GM18873 (cell line): Measurements from ENCODE around the gene TMEM147.
"Not testable (repeated sequence)": the region's sequence is repeated elsewhere in the genome, so short reads cannot be mapped to it uniquely, and the experiment has no call there.

Experiments
- ATAC-seq: cut with Tn5 transposase; IDR thresholded peaks from one replicate; pipeline ENCODE4 v1.9.1; 2021; ENCODE audit warnings: mild to moderate bottlenecking, moderate library complexity, moderate number of reproducible peaks; ENCODE audit not compliant: unreplicated experiment, low FRiP score

Gene TMEM147

DNA sequence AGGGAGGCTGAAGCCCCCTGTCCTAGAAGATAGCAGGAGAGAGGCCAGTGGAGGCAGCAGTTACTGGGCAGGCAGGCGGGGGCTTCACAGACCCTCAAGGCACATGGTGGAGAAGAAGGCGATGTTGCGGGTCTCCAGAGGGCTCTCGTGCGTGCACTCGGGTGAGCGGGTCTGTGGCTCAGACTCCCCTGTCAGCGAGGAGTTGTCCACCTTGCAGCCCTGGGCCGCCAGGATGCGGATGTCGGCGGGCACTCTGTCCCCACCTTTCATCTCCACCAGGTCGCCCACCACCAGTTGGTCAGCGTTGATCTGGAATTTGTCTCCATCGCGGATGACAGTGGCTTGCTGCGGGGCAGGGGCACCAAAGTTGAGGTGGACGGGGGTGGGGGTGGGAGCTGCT is 14.8 kb downstream of the TMEM147 start:
- ATAC-seq = no peak

DNA sequence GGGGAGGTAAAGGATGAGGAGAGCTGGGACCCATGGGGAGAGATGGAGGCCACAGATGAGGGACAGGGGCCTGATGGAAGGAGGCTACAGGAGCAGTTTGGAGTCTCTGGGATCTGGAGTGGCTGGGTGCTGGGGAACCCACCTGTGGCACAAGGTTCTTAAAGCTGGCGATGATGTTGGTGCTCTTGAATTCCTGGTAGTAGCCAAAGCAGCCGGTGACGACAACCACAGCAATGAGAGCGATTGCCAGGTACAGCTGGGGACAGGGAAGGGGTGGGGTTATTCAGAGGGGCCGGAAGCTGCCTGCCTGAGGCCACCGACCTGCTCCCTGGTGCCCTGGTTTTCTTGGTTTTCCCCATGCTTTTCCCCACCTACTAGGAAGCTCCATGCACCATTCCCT is 15.3 kb downstream of the TMEM147 start:
- ATAC-seq = no peak

DNA sequence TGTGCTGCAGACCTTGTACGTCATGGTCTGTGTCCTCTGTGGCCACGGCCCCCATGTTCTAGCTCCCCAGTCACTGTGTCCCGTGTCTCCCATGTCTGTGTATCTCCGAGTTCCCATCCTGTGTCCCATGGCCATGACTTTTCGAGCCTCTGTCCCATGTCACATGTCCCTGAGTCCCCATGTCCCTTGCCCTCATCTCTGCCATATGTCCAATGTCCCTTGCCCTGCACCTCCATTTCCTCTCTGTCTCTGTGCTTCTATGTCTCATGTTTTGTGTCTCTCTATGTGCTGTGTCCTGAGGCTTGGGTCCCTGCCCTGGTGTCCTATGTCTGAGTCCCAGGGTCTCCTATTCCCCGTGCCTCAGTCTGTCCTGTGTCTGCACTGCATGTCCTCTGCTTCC is 16.0 kb downstream of the TMEM147 start:
- no peak for ATAC-seq

DNA sequence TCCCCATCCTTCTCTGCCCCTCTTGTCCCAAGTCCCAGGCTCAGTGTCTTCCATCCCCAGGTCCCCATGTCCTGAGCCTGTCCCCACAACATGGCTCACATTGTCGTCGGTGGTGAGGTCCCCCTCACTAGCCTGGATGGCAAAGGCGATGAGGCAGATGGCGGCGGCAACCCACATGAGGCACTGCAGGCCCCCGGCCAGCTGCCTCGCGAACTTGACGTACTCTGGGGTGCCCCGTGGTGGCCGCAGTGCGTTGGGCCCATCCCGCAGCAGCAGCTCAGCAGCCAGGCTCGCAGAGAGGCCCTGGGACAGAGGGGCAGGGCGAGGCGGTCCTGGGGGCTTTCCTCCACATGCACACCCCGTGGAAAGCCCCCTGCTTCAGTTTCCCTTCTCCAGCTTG is 16.9 kb downstream of the TMEM147 start:
- no peak for ATAC-seq

DNA sequence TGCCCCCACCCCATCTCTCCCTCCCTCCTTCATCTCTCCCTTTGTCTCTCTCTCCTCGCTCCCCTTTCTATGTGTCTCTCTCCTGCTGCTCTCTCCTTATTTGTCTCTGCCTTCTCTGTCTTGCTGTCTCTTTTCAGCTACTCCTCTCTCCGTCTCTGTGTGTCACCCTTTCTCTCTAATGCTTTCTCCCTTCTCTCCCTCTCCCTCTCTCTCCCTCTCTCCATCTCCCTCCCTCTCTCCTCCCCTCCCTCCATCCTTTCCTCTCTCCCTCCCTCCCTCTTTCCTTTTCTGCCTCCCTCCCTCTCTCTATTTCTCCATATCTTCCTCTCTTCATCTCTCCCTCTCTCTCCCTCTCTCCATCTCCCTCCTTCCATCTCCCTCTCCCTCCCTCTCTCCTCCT is 17.4 kb downstream of the TMEM147 start:
- no peak for ATAC-seq

DNA sequence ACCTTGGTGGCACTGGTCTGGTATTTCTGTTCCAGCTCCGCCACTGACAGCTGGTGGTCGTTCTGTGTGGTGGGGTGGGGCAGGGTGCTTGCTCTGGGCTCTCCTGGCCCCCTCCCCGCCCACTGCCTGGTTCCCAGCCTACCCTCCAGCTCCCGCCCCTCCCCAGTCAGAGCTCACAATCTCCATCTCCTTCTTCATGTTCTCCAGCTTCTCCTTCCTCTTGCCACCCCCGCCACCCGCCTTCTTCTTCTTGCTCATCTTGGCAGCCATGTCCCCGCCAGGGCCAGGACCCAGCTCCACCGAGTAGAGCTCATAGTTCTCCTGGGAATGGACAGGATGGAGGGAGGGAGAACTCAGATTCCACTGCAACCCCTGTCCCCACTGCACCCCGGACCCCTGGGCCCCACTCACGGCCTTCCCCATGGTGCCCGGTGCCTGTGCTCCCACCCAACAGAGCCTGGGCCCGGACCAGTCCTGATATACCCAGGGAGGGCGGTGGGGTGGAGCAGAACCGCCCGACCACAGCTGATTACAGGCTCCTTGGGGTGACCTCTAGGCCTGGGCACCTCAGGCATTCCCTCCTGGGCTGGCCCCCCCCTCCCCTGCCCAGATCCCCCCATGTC is 17.9 kb downstream of the TMEM147 start, which contains the start of gene ATP4A:
ATP4A (minus strand) TSS at position 452 of the 623 bp plus-strand sequence; CDS start at position 423, 29 bp downstream.
- no peak for ATAC-seq

DNA sequence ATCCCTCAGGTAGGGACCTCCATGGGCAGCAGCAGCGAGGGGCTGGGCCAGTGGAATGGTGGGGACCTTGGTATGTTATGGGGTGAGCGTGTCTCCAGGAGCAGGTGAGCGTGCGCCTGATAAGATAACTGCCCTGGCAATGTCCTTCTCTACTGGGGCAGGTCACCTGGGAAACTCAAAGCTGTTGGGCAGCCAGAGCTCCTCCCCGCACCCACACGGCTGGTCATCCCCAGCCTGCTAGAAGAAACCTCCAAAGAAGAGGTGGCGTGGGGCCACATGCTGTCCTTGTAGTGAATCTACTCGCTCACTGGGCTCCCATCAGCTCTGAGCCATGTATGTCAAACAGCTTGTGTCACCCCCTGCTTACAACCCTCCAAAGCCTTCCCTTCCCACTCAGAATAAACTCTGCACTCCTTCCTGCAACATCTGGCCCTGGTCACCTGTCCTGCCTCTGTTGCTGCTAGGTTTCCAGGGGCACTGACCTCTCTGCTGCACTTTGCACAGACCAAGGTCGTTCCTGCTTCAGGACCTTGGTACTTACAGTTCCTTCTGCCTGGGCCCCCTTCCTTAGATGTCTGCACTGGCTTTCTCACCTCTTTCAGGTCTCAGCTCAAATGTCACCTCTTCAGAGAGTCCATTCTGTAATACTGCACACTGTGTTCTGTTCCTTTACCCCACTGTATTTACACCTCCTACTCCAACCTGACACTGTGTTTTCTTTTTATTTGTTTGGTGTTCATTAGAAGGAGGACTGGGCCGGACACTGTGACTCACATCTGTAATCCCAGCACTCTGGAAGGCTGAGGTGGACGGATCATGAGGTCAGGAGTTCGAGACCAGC is 19.8 kb downstream of the TMEM147 start:
- ATAC-seq = no peak

DNA sequence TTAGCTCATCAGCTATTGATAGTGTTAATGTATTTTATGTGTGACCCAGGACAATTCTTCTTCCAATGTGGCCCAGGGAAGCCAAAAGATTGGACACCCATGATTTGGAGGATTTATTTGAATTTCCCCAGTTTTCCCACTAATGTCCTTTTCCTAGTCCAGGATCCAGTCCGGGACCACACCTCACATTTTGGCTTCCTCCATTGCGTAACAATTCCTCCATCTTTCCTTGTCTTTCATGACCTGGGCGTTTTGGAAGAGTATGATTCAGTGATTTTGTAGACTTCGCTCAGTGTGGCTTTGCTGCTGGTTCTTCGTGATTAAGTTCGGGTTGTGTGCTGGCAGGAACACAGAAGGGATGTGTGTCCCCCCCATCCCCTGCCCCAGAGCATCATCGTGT is 21.3 kb downstream of the TMEM147 start:
- no peak for ATAC-seq

DNA sequence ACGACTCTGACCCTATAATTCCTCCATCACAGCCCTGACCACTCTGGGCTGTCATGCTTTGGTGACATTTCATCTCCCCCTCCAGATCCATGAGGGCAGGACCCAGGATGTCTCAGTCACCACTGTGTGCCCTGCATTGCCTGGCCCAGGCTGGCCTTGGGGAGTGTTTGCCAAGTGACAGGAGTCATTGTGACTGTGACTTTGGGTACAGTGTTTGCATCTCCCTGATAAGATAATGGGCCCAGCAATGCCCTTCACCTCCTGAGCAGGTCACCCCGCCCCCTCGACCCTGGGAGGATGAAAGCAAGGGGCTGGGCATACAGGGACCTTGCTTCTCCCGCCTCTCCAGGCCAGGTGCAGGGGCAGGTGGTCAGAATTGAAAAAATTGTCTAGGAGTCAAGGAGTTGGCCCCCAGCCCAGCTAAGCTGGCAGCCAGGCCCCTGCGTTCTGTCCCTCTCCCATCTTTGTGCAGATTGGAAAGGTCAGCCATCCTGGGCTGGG is 23.9 kb downstream of the TMEM147 start:
- ATAC-seq = no peak

DNA sequence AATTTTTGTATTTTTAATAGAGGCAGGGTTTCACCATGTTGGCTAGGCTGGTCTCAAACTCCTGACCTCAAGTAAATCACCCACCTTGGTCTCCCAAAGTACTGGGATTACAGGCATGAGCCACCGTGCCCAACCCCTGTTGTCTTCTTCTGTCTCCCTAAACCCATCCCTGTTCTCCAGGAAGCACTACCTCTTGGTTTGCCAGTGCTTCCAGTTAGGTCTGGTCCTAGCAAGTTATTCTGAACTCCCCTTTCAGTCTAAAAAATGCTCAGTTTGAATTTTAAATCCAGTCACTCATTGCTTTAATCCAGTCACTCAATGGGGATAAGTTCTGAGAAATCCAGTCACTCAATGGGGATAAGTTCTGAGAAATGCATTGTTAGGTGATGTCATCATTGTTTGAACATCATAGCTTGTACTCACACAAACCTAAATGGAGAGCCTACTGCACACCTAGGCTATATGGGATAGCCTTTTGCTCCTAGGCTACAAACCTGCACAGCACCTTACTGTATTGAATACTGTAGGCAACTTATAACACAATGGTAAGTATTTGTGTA is 26.1 kb downstream of the TMEM147 start:
- no peak for ATAC-seq

DNA sequence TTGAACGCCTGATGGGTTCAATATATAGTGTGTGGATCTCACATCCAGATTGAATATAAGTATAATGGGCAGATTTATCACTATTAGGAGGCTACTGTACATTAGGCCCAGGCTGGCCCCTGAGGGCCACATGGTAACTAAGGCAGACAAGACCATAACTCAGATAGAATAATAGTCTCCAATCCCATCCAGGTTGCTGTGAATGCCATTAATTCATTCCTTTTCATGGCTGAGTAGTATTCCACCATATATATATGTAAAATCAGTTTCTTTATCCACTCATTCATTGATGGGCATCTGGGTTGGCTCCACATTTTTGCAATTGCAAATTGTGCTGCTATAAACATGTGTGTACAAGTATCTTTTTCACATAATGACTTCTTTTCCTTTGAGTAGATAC is 32.5 kb downstream of the TMEM147 start:
- no peak for ATAC-seq

DNA sequence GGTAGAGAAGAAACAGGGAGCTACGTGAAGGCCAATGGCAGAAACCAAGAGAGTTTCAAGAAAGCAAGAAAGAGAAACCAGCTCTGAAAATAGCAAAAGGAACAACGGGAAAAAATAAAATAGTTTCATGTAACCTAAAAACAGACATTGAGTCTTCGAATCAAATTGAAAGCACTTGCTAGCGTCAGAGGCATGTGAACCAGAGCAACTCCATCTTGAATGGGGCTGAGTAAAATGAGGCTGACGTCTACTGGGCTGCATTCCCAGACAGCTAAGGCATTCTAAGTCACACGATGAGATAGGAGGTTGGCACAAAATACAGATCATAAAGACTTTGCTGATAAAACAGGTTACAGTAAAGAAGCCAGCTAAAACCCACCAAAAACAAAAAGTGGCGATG is 33.3 kb downstream of the TMEM147 start:
- no peak for ATAC-seq

DNA sequence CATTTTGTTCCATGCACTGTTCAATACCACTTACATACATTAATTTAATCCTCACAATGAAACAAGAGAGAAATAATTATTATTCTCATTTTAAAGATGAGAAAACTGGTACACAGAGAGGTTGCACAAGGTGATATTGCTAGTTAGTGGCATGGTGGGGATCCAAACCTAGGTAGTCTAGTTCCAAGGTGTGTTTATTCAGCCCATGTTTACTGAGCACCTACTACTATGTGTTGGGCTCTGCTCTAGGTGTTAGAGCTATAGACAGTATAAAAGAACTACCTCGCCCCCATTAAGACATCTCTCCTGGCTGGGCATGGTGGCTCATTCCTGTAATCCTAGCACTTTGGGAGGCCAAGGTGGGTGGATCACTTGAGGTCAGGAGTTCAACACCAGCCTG is 37.3 kb downstream of the TMEM147 start:
- no peak for ATAC-seq

DNA sequence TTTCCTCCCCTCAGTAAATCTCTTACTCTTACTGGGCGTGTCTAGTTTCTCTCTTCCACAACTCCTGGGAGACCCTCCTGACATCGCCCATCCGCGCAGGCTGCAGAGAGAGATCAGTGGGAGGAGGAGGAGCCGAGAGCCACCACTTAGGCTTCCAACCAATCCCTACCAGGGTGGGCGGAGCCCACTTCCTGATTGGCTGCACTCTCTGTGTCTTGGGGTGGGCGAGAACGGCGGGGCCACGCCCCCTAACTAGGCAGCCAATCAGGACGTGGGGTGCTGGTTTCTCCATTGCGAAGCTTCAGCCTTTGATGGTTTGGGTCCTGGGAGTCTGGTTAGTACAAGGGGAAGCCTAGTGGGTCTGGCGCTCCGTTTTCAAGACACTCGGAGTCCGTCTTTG is 40.4 kb downstream of the TMEM147 start, which contains the start of gene PMIS2:
PMIS2 (plus strand) TSS at position 326 of the 400 bp plus-strand sequence. CDS start 87 bp downstream, outside the sequence.
- ATAC-seq = no peak

DNA sequence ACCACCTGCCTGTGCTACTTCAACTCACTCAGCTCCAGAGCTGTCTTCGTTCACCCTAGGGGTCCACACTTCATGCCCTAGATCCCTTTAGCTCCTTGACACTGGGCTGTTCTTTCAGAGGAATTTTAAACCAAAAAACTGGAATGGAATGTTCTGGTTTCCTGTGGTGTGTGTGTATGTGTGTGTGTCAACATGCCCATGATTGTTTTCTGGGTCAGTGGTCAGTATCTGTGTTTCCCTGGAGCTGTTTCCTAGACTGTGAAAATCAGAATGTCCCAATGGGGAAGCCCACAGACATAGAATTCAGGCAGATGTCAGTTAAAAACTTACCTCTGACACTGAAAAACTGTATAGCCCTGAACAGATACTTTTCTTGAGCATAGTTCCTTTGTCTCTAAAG is 41.9 kb downstream of the TMEM147 start:
- no peak for ATAC-seq

DNA sequence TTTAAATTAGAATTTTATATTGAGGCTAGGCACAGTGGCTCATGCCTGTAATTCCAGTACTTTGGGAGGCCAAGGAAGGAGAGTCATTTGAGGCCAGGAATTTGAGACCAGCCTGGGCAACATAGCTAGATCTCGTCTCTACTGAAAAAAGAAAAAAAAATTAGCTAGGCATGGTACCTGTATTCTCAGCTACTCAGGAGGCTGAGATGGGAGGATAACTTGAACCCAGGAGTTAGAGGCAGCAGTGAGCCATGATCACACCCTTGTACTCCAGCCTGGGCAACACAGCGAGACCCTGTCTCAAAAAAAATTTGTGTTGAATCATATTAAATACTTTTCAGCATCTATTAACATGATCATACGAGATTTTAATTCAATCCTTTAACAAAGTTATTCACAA is 45.4 kb downstream of the TMEM147 start:
- ATAC-seq = no peak

DNA sequence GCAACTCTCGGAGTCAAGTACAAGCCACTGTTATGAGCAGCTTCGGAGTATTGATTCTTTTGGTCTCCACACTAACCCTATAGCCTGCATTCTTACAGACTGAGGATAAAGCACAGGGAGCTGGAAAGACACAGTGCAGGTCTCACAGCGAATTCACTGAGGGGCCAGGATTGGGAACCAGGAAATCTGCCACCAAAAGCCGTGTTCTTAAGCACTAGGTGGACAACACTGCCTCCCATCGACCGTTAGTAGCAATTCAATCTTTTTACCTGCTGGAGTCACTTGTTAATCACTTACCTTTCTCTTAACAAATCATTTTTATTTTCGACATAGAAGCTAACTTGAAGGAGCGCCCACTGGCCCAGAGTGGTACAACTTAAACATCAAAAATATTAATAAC is 46.8 kb downstream of the TMEM147 start:
- no peak for ATAC-seq

DNA sequence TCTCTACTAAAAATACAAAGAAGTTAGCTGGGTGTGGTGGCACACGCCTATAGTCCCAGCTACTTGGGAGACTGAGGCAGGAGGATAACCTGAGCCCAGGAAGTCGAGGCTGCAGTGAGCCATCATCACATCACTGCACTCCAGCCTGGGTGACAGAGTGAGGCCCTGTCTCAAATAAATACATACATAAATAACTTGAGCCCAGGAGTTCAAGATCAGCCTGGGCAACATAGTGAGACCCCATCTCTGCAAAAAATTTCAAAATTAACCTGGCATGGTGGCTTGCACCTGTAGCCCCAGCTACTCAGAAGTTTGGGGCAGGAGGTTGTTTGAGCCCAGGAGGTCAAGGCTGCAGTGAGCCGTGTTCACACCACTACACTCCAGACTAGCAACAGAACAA is 49.6 kb downstream of the TMEM147 start:
- ATAC-seq = not testable (repeated sequence)

DNA sequence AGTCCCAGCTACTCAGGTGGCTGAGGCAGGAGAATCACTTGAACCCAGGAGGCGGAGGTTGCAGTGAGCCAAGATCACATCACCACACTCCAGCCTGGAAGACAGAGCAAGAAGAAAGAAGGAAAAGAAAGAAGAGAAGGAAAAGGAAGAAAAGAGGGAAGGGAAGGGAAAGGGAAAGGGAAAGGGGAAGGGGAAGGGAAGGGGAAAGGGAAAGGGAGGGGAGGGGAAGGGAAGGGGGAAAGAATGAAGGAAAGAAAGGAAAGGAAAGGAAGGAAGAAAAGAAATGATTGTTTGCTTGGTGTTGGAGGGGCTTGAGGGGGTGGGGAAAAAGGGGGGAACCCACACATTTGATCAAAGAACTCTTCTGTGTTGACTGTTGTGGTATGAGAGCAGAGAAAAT is 50.5 kb downstream of the TMEM147 start:
- ATAC-seq = no peak

DNA sequence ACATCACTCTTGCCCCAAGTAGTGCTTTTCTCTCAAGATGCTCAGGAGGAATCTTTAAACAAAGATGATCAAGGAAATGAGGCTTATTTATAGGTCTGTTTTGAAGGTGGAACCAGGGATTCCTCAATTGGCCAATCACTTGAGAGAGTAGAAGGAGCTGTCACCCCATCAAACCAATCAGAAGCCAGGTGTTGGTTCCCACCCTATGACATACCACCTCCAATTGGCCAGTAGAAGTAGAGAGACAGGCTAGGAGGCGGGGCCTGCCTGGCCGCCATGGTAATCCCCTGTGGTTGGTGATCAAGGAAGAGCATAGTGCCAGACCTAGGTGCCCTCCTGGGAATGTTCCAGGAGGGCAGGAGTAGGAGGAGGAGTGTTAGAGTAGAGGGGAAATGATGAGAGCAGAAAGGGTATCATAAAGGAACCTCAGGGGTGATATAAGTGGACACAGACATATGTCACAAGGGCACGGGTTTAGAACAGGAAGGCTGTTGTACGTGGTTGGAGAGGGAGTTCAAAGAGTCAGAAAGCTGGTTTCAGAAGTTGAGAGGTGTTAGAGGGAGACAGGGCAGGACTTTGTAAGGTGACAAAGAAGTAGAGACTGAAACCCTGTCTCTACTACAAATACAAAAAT is 51.1 kb downstream of the TMEM147 start:
- no peak for ATAC-seq
